ENCODE results near the gene METTL5.

METTL5 gene

DNA sequence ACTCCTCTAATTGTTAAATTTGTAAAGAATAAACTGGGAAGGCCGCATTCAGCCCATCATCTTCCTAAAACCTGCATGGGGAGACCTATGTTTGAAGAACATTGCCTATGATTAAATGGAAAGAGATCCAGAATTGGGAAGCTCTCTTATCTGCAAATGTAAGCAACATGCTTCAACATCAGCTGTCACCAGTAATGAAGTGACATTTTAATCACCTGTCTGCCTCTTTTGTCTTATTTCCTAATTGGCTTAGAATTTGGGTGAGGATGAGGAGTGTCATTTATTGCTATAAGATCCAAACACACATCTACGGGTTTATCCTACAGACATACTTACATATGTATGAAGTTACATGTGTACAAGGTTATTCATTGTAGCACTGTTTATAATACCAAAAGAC, 52.1 kb downstream of the METTL5 start:
- no peak overlapping the region for H2AFZ ChIP-seq (ENCODE audit: low read depth)
- H3K27me3 ChIP-seq (ENCODE audit: insufficient read depth, low read depth) = no peaks in the 10 kb centered on the region
- no peaks in the 10 kb centered on the region for H3K79me2 ChIP-seq (ENCODE audit: insufficient read depth, low read depth)
- no peaks in the 10 kb centered on the region for H4K20me1 ChIP-seq (ENCODE audit: insufficient read depth)
- no peak overlapping the region for H3K4me3 ChIP-seq (IDR thresholded peaks at IDR 0.05; ENCODE audit: insufficient read depth, low read depth, low read length)
- H3K36me3 ChIP-seq (ENCODE audit: insufficient read depth) = no peaks in the 10 kb centered on the region
- no peak overlapping the region for H3K27ac ChIP-seq
- TF ChIP-seq, protein P1, sequence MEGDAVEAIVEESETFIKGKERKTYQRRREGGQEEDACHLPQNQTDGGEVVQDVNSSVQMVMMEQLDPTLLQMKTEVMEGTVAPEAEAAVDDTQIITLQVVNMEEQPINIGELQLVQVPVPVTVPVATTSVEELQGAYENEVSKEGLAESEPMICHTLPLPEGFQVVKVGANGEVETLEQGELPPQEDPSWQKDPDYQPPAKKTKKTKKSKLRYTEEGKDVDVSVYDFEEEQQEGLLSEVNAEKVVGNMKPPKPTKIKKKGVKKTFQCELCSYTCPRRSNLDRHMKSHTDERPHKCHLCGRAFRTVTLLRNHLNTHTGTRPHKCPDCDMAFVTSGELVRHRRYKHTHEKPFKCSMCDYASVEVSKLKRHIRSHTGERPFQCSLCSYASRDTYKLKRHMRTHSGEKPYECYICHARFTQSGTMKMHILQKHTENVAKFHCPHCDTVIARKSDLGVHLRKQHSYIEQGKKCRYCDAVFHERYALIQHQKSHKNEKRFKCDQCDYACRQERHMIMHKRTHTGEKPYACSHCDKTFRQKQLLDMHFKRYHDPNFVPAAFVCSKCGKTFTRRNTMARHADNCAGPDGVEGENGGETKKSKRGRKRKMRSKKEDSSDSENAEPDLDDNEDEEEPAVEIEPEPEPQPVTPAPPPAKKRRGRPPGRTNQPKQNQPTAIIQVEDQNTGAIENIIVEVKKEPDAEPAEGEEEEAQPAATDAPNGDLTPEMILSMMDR (conservative IDR thresholded peaks at IDR 0.05; ENCODE audit: low read depth, low read length) = no peak
- H3K4me1 ChIP-seq (ENCODE audit: low read depth, poor library complexity, severe bottlenecking) = no peaks in the 10 kb centered on the region
- no peak overlapping the region for H3K9ac ChIP-seq
- no peak overlapping the region for H3K4me2 ChIP-seq

DNA sequence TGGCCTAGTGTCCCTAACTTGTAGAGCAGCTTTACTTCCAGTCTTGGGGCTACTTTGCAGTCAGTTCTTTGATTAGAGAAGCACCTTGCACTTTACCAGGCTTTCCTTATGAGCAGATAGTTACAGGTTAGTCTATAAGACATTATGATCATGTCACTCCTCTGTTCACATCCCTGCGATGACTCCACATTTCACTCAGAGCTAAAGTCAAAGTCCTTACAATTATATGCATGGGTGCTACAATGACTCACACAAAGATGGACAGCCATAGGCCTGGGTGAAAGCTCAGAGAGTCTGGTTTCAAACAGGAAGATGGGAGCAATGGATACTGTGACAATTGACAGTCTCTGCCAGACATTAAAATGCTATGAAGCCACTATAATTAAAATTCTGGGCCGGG, 53.1 kb downstream of the METTL5 start:
- TF ChIP-seq, protein P1 (conservative IDR thresholded peaks at IDR 0.05; ENCODE audit: low read depth, low read length) = no peak
- no peaks in the 10 kb centered on the region for H3K27me3 ChIP-seq (ENCODE audit: insufficient read depth, low read depth)

DNA sequence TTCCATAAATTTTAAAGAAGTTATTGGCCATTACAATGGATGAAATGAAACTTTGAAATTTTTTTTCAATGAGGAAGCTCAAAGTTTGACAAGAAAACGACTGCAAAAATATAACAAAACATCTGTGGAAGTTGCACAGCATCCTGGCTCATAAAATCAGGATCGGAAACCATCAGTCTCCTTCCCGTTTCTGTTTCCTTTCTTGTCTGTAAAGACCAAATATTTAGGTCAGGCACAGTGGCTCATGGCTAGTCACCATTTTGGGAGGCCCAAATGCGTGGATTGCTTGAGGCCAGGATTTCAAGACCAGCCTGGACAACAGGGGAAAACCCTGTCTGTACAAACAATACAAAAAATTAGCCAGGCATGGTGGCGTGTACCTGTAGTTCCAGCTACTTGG, 53.7 kb downstream of the METTL5 start:
- Histone ChIP-seq H3K36me3 (ENCODE audit: insufficient read depth) (no peaks in the 10 kb centered on the region), H3K4me1 (ENCODE audit: low read depth, poor library complexity, severe bottlenecking) (peaks cover 2% of the 10 kb centered on the region), H3K4me2 (no peak overlapping the region), H3K9ac (no peak overlapping the region), H3K79me2 (ENCODE audit: insufficient read depth, low read depth) (no peaks in the 10 kb centered on the region), H3K27ac (no peak overlapping the region), H2AFZ (ENCODE audit: low read depth) (no peak overlapping the region), H3K4me3 (IDR thresholded peaks at IDR 0.05; ENCODE audit: insufficient read depth, low read depth, low read length) (no peak overlapping the region), H3K27me3 (ENCODE audit: insufficient read depth, low read depth) (no peaks in the 10 kb centered on the region), H4K20me1 (ENCODE audit: insufficient read depth) (no peaks in the 10 kb centered on the region)
- TF ChIP-seq, protein P1 (conservative IDR thresholded peaks at IDR 0.05; ENCODE audit: low read depth, low read length) = no peak

More for the DNA sequence above, 53.1 kb downstream of the METTL5 start:
- Histone ChIP-seq H3K9ac (no peak overlapping the region), H3K4me1 (ENCODE audit: low read depth, poor library complexity, severe bottlenecking) (no peaks in the 10 kb centered on the region), H3K79me2 (ENCODE audit: insufficient read depth, low read depth) (no peaks in the 10 kb centered on the region), H4K20me1 (ENCODE audit: insufficient read depth) (no peaks in the 10 kb centered on the region), H3K36me3 (ENCODE audit: insufficient read depth) (no peaks in the 10 kb centered on the region), H3K4me2 (no peak overlapping the region), H3K4me3 (IDR thresholded peaks at IDR 0.05; ENCODE audit: insufficient read depth, low read depth, low read length) (no peak overlapping the region), H3K27ac (no peak overlapping the region), H2AFZ (ENCODE audit: low read depth) (no peak overlapping the region)

DNA sequence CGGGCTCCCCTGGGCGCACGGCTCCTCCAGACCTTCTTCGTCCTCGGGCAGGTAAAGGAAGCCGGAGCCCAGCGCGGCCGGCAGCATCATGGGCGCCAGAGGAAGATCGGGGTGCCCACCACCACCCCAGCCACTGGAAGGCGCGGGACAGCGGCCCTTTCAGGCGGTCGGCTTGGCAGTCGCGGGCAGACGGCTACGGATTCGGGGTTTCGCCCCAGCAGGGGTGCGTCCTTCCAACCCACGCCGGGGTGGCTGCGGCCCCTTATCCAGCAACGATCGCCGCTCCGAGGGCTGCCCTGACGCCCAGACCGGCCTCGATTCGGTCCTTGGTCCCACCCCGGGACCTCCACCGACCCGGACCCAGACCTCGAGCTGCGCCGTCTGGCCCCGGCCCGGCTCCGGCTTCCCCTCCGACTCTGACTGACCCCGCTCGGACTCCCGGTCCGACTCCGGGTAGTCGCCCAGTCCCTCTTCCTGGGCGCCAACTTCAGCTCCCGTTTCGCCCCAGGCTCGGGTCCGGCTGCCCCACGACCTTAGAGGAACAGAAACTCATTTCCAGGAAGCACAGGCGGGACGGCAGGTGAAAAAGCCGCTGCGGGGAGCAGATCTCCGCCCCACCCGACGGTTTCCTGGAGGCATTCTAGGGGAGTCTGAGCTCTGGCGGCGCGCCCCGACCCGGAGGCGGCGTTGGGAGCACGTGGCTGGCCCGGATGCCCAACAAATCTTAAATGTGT, 56.3 kb downstream of the METTL5 start:
- H3K27me3 ChIP-seq (ENCODE audit: insufficient read depth, low read depth) = no peaks in the 10 kb centered on the region
- no peaks in the 10 kb centered on the region for H3K36me3 ChIP-seq (ENCODE audit: insufficient read depth)
- TF ChIP-seq, protein P1 (conservative IDR thresholded peaks at IDR 0.05; ENCODE audit: low read depth, low read length) = no peak
- no peaks in the 10 kb centered on the region for H4K20me1 ChIP-seq (ENCODE audit: insufficient read depth)
- no peak overlapping the region for H2AFZ ChIP-seq (ENCODE audit: low read depth)
- H3K4me1 ChIP-seq (ENCODE audit: low read depth, poor library complexity, severe bottlenecking) = peaks cover 16% of the 10 kb centered on the region
- no peak overlapping the region for H3K4me2 ChIP-seq
- no peak overlapping the region for H3K27ac ChIP-seq
- H3K9ac ChIP-seq = no peak overlapping the region
- H3K79me2 ChIP-seq (ENCODE audit: insufficient read depth, low read depth) = no peaks in the 10 kb centered on the region
- H3K4me3 ChIP-seq (IDR thresholded peaks at IDR 0.05; ENCODE audit: insufficient read depth, low read depth, low read length) = no peak overlapping the region

All from KMS-11 (cell line).